HCT116 (cell line): ENCODE data around the gene RAB11FIP2. TPM values are rescaled to one million over a fixed set of nuclear protein-coding genes. Genes with fewer than 3 reads are reported as not detected.

Experiments
- ATAC-seq: fragments of 200-7000 bp; cut with Tn5 transposase; 2 replicates; pipeline ENCODE4 v1.9.1; 2020; ENCODE audit warnings: mild to moderate bottlenecking, moderate library complexity
- BruUV-seq: library from RNA; stranded (reverse); fragments of 400-500 nt; replicated peaks from 2 replicates; lab custom pipeline; 2021; lab: Mats Ljungman, UMichigan
- CTCF ChIA-PET: fragments of 300-600 bp; sonication (Branson Sonifier 250); formaldehyde crosslinking; loops from one replicate; lab custom pipeline; 2021; ENCODE audit warnings: antibody characterized with exemption; lab: Charles Lee
- POLR2A ChIA-PET: fragments of 300-600, 350-600 bp; sonication (Branson Sonifier 250); formaldehyde crosslinking; loops from one replicate; lab custom pipeline; 2021; ENCODE audit warnings: antibody characterized with exemption; lab: Charles Lee
- RAD21 ChIA-PET, 2 experiments: fragments of 300-600 bp; sonication (Branson Sonifier 250); formaldehyde crosslinking; loops; one replicate each; lab custom pipeline; 2023; ENCODE audit warnings: low total read pairs in 2 of 2; ENCODE audit not compliant: uncharacterized antibody in 2 of 2, unreplicated experiment in 2 of 2, low non-redundant PET in 1 of 2; lab: Charles Lee
- DNase-seq: peaks from one replicate; pipeline ENCODE4 v3.0.0-alpha.2; 2010; ENCODE audit warnings: low read depth, low spot score
- H2AFZ ChIP-seq: fragments of 200-600 bp; shearing (Covaris generic), sonication (generic); 2 replicates; pipeline ENCODE4 v1.6.1; 2017; ENCODE audit warnings: low read depth, mixed run types, mixed read lengths, antibody characterized with exemption, low read length; ENCODE audit not compliant: poor library complexity, severe bottlenecking
- H3K27ac ChIP-seq: 2 replicates; pipeline ENCODE4 v1.5.1; 2012; ENCODE audit warnings: low read depth, low read length
- H3K27me3 ChIP-seq: fragments of 200-600 bp; sonication (generic); 2 replicates; pipeline ENCODE4 v1.6.1; 2016; ENCODE audit warnings: mixed run types, low read length, mixed read lengths; ENCODE audit not compliant: insufficient read depth
- H3K36me3 ChIP-seq, 2 experiments: fragments of 200-500 bp in 1 of 2; fragments of 200-600 bp in 1 of 2; sonication (Bioruptor generic) in 1 of 2; sonication (generic) in 1 of 2; 2 replicates each; pipeline versions ENCODE4 v1.5.1 to v1.6.1; 2014 to 2016; ENCODE audit warnings: low read length in 2 of 2, inconsistent platforms in 1 of 2, mixed read lengths in 1 of 2, mixed run types in 1 of 2; ENCODE audit not compliant: insufficient read depth in 2 of 2, control insufficient read depth in 1 of 2
- H3K4me1 ChIP-seq, 2 experiments: fragments of 200-600 bp in 1 of 2; sonication (generic) in 1 of 2; 2 replicates each; pipeline versions ENCODE4 v1.5.1 to v1.6.1; 2012 to 2017; ENCODE audit warnings: low read length in 2 of 2, inconsistent platforms in 1 of 2, mild to moderate bottlenecking in 1 of 2, mixed read lengths in 1 of 2, mixed run types in 1 of 2, moderate library complexity in 1 of 2; ENCODE audit not compliant: insufficient read depth in 2 of 2, control insufficient read depth in 1 of 2
- H3K4me2 ChIP-seq: fragments of 200-600 bp; sonication (generic); 2 replicates; pipeline ENCODE4 v1.6.1; 2017; ENCODE audit warnings: mixed run types, low read length, mixed read lengths
- H3K4me3 ChIP-seq, 2 experiments: fragments of 200-600 bp in 1 of 2; sonication (generic) in 1 of 2; replicated peaks in 1 of 2; 2 replicates each; pipeline ENCODE4 v1.5.1; 2011 to 2016; ENCODE audit warnings: low read length in 2 of 2, control low read depth in 1 of 2, low read depth in 1 of 2, mild to moderate bottlenecking in 1 of 2, mixed read lengths in 1 of 2, mixed run types in 1 of 2
- H3K79me2 ChIP-seq: fragments of 200-600 bp; sonication (generic); 2 replicates; pipeline ENCODE4 v1.6.1; 2017; ENCODE audit warnings: mild to moderate bottlenecking, mixed run types, low read length, moderate library complexity, mixed read lengths; ENCODE audit not compliant: insufficient read depth
- H3K9ac ChIP-seq: fragments of 200-600 bp; sonication (generic); 2 replicates; pipeline ENCODE4 v1.6.1; 2016; ENCODE audit warnings: low read length, mixed read lengths
- H3K9me2 ChIP-seq: fragments of 200-600 bp; sonication (generic), shearing (Covaris generic); 2 replicates; pipeline ENCODE4 v1.6.1; 2017; ENCODE audit warnings: mixed run types, mild to moderate bottlenecking, moderate library complexity; ENCODE audit not compliant: insufficient read depth
- H3K9me3 ChIP-seq, 2 experiments: fragments of 200-500 bp in 1 of 2; fragments of 200-600 bp in 1 of 2; sonication (Bioruptor generic) in 1 of 2; sonication (generic) in 1 of 2; 2 replicates each; pipeline ENCODE4 v1.6.1; 2014 to 2017; ENCODE audit warnings: low read length in 2 of 2, mixed read lengths in 2 of 2, inconsistent platforms in 1 of 2, low read depth in 1 of 2, mild to moderate bottlenecking in 1 of 2, mixed run types in 1 of 2, moderate library complexity in 1 of 2; ENCODE audit not compliant: control insufficient read depth in 1 of 2, insufficient read depth in 1 of 2
- H4K20me1 ChIP-seq: fragments of 200-600 bp; sonication (generic), shearing (Covaris generic); 2 replicates; pipeline ENCODE4 v1.6.1; 2017; ENCODE audit warnings: mixed run types, mild to moderate bottlenecking, moderate library complexity; ENCODE audit not compliant: insufficient read depth
- CBX3 ChIP-seq: IDR thresholded peaks from 2 replicates; pipeline ENCODE4 v1.6.1; 2012; ENCODE audit warnings: low read depth
- CEBPB ChIP-seq: IDR thresholded peaks from 2 replicates; pipeline ENCODE4 v1.6.1; 2012; ENCODE audit warnings: low read depth
- CTCF ChIP-seq, 3 experiments: fragments of 200-600 bp in 1 of 3; sonication (generic) in 1 of 3; IDR thresholded peaks in 2 of 3; conservative IDR thresholded peaks in 1 of 3; 2 replicates each; pipeline ENCODE4 v1.5.1; 2012 to 2017; ENCODE audit warnings: low read depth in 2 of 3, low read length in 2 of 3, antibody characterized with exemption in 1 of 3, borderline replicate concordance in 1 of 3, control low read depth in 1 of 3, mild to moderate bottlenecking in 1 of 3, mixed read lengths in 1 of 3, mixed run types in 1 of 3, moderate library complexity in 1 of 3; ENCODE audit not compliant: insufficient read depth in 1 of 3
- EGR1 ChIP-seq: IDR thresholded peaks from 2 replicates; pipeline ENCODE4 v1.6.1; 2012; ENCODE audit warnings: low read depth
- ELF1 ChIP-seq: IDR thresholded peaks from 2 replicates; pipeline ENCODE4 v1.6.1; 2012; ENCODE audit warnings: low read depth, borderline replicate concordance
- EZH2phosphoT487 ChIP-seq: fragments of 200-600 bp; IDR thresholded peaks from 2 replicates; pipeline ENCODE4 v1.6.1; 2018; ENCODE audit warnings: antibody characterized with exemption, borderline replicate concordance
- FOSL1 ChIP-seq: IDR thresholded peaks from 2 replicates; pipeline ENCODE4 v1.6.1; 2012; ENCODE audit warnings: low read depth
- JUND ChIP-seq: IDR thresholded peaks from 2 replicates; pipeline ENCODE4 v1.6.1; 2012
- MAX ChIP-seq: IDR thresholded peaks from 2 replicates; pipeline ENCODE4 v1.6.1; 2012
- RAD21 ChIP-seq: IDR thresholded peaks from 2 replicates; pipeline ENCODE4 v1.6.1; 2012; ENCODE audit warnings: low read depth, mild to moderate bottlenecking
- REST ChIP-seq: IDR thresholded peaks from 2 replicates; pipeline ENCODE4 v1.6.1; 2012; ENCODE audit warnings: low read depth
- SP1 ChIP-seq: IDR thresholded peaks from 2 replicates; pipeline ENCODE4 v1.6.1; 2012; ENCODE audit warnings: low read depth
- TCF7L2 ChIP-seq: IDR thresholded peaks from 2 replicates; pipeline ENCODE4 v1.7.0; 2011; ENCODE audit warnings: borderline replicate concordance, inconsistent platforms; ENCODE audit not compliant: insufficient read depth, insufficient read length; ENCODE audit errors: extremely low read depth
- YY1 ChIP-seq: IDR thresholded peaks from 2 replicates; pipeline ENCODE4 v1.6.1; 2011; ENCODE audit warnings: low read length, low read depth, moderate library complexity, mild to moderate bottlenecking; ENCODE audit not compliant: insufficient replicate concordance; ENCODE audit errors: extremely low read depth
- ZBTB33 ChIP-seq: IDR thresholded peaks from 2 replicates; pipeline ENCODE4 v1.6.1; 2011; ENCODE audit warnings: mild to moderate bottlenecking, low read length, moderate library complexity; ENCODE audit not compliant: insufficient replicate concordance; ENCODE audit errors: extremely low read depth
- ZFX ChIP-seq: fragments of 450-650 bp; IDR thresholded peaks from 2 replicates; pipeline ENCODE4 v1.6.1; 2017
- intact Hi-C: fragments of 100-400 bp; cut with micrococcal nuclease; formaldehyde crosslinking; loops from 2 replicates; pipeline ENCODE4 v1.10.0; 2022
- total RNA-seq: library from RNA; stranded (reverse); gene quantifications from one replicate; pipeline ENCODE4 v1.2.1, GENCODE V29; 2021; ENCODE audit not compliant: unreplicated experiment

The RAB11FIP2 gene
- total RNA-seq, 1 experiment from 2014 or later = 16.8 TPM

- RAD21 ChIA-PET = no interaction called here
- ATAC-seq (no peak), DNase-seq (no peak)
- no peaks in the 10 kb centered on the region for H3K9me3 ChIP-seq
- no peak overlapping the region for H2AFZ ChIP-seq
- no peaks in the 10 kb centered on the region for H3K9me2 ChIP-seq
- TF ChIP-seq FOSL1 = no peak
- no peak for TF ChIP-seq JUND
- no peak for TF ChIP-seq TCF7L2
- no peak for TF ChIP-seq SP1
- TF ChIP-seq REST = no peak
- no peak for TF ChIP-seq MAX
- TF ChIP-seq ZFX = no peak
- TF ChIP-seq RAD21 = no peak
- TF ChIP-seq CBX3 = no peak
- TF ChIP-seq CTCF (IDR thresholded peaks at IDR 0.05 in 2 of 3, conservative IDR thresholded peaks at IDR 0.05 in 1 of 3; ENCODE audit: borderline replicate concordance in 1 of 3, insufficient read depth in 1 of 3, low read depth in 2 of 3, low read length in 2 of 3) = no peak
- TF ChIP-seq EGR1 = no peak
- TF ChIP-seq YY1 = no peak
- no peak for TF ChIP-seq ZBTB33
- no peak for TF ChIP-seq CEBPB
- TF ChIP-seq EZH2phosphoT487 = no peak
- TF ChIP-seq ELF1 = no peak
- H4K20me1 ChIP-seq = no peaks in the 10 kb centered on the region
- no peaks in the 10 kb centered on the region for H3K4me1 ChIP-seq
- no peak overlapping the region for H3K27ac ChIP-seq
- no peak overlapping the region for H3K9ac ChIP-seq
- no peak overlapping the region for H3K4me3 ChIP-seq
- no TSS peak for BruUV-seq
- no peaks in the 10 kb centered on the region for H3K79me2 ChIP-seq
- H3K4me2 ChIP-seq = no peak overlapping the region
- no peaks in the 10 kb centered on the region for H3K36me3 ChIP-seq
- CTCF ChIA-PET = no interaction called here
- intact Hi-C loops = no loop called here
- H3K27me3 ChIP-seq = no peaks in the 10 kb centered on the region
- POLR2A ChIA-PET = no interaction called here
Observed at GRCh38 chr10:117994771-117995170, 52.0 kb downstream of the RAB11FIP2 start.
